22Rv1 (cell line): ENCODE data around the gene RBMS3.

Source experiments
- H3K27ac ChIP-seq: fragments of 450-650 bp; 2 replicates; pipeline ENCODE4 v1.5.1; 2017
- CTCF ChIP-seq: fragments of 450-650 bp; IDR thresholded peaks from 2 replicates; pipeline ENCODE4 v1.5.1; 2017; ENCODE audit warnings: mild to moderate bottlenecking
- ZFX ChIP-seq: fragments of 450-650 bp; IDR thresholded peaks from 2 replicates; pipeline ENCODE4 v1.6.1; 2017; ENCODE audit warnings: antibody characterized with exemption, borderline replicate concordance

Gene RBMS3

GRCh38 chr3:29265509-29266072 is 15.3 kb upstream of the RBMS3 start:
- no peak for TF ChIP-seq ZFX
- no peak for TF ChIP-seq CTCF
- no peak overlapping the region for H3K27ac ChIP-seq

- TF ChIP-seq ZFX: no peak
- no peak for TF ChIP-seq CTCF
- H3K27ac ChIP-seq: no peak overlapping the region
These were observed 13.6 kb upstream of the RBMS3 start for GRCh38 chr3:29267226-29267625.

GRCh38 chr3:29268651-29269050 is 12.2 kb upstream of the RBMS3 start:
- H3K27ac ChIP-seq: no peak overlapping the region
- no peak for TF ChIP-seq ZFX
- no peak for TF ChIP-seq CTCF

- H3K27ac ChIP-seq: no peak overlapping the region
- TF ChIP-seq CTCF (no peak), ZFX (no peak)
These were observed 10.1 kb upstream of the RBMS3 start for GRCh38 chr3:29270752-29271151.

- no peak overlapping the region for H3K27ac ChIP-seq
- no peak for TF ChIP-seq ZFX
- TF ChIP-seq CTCF: no peak
These were observed 9.4 kb upstream of the RBMS3 start for GRCh38 chr3:29271475-29271874.

- TF ChIP-seq ZFX (no peak), CTCF (no peak)
- no peak overlapping the region for H3K27ac ChIP-seq
These were observed 6.2 kb upstream of the RBMS3 start for GRCh38 chr3:29274667-29275066.

- no peak overlapping the region for H3K27ac ChIP-seq
These were observed 5.6 kb upstream of the RBMS3 start for GRCh38 chr3:29275309-29275708.

More at GRCh38 chr3:29275309-29275708, 5.6 kb upstream of the RBMS3 start:
- no peak for TF ChIP-seq CTCF
- TF ChIP-seq ZFX: no peak
